Erythroblast (primary cell): ENCODE measurements around the gene MOB3C.

Experiments used
- GATA1 ChIP-seq: IDR thresholded peaks from 2 replicates; pipeline ENCODE4 v1.6.1; 2011; ENCODE audit warnings: low read depth, mild to moderate bottlenecking, control low read depth, low read length, moderate library complexity
- POLR2A ChIP-seq: IDR thresholded peaks from 2 replicates; pipeline ENCODE4 v1.6.1; 2011; ENCODE audit warnings: mild to moderate bottlenecking, low read length

- TF ChIP-seq POLR2A (no peak), GATA1 (no peak)
Measured at GRCh38 chr1:46594063-46594462, 22.5 kb downstream of the MOB3C start.
